Activated CD8-positive, alpha-beta memory T cell treated with anti-CD3 and anti-CD28 coated beads for 48 hours (primary cell): ENCODE results near the gene TMEM233.
"Not testable (repeated sequence)": the region's sequence is repeated elsewhere in the genome, so short reads cannot be mapped to it uniquely, and the experiment has no call there.

ENCODE experiments used
- DNase-seq, 3 experiments: peaks; one replicate each; pipeline ENCODE4 v3.0.0-alpha.2; 2020; ENCODE audit warnings: low read depth in 2 of 3, low spot score in 2 of 3

Gene TMEM233

GRCh38 chr12:119603767-119604166 is 10.2 kb downstream of the TMEM233 start:
- no peak for DNase-seq

DNA sequence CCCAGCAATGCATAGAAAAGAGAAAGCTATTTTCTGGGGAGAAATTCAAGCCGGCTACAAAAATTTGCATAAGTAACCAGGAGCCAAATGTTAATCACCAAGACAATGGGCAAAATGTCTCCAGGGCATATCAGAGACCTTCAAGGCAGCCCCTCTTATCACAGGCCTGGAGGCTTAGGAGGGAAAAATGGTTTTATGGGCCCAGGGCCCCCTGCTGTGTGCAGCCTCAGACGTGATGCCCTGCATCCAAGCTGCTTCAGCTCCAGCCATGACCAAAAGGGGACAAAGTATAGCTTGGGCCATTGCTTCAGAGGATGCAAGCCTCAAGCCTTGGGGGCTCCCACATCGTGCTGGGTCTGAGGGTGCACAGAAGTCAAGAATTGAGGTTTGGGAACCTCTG is 15.8 kb downstream of the TMEM233 start:
- DNase-seq = no peak

GRCh38 chr12:119613319-119613936 is 19.9 kb downstream of the TMEM233 start:
- DNase-seq = no peak

- DNase-seq = no peak
Observed at GRCh38 chr12:119614705-119615104, 21.1 kb downstream of the TMEM233 start.

- no peak for DNase-seq
Observed at GRCh38 chr12:119615518-119616475, 22.2 kb downstream of the TMEM233 start.

GRCh38 chr12:119618328-119618896 is 24.8 kb downstream of the TMEM233 start:
- DNase-seq = not testable (repeated sequence)

- DNase-seq = no peak
Observed at GRCh38 chr12:119620490-119620889, 26.9 kb downstream of the TMEM233 start.

DNA sequence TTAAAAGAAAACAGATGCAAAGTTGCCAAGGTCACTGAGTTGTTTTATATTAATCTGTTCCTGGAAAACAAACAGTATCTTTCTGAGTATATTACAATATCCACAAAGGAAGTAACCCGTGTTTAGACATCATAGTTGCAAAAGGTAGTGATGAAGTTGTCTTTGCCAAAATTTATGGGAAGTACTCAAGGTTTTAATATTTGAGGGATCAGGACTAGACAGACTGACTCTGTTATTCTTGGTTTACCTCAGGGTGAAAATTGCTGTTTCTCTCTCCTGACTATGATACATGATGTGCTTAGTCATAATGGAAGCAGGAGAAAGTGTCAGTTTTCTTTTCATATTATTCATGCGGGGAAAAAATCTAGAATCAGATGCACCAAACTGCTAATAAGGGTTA is 28.3 kb downstream of the TMEM233 start:
- DNase-seq = no peak

GRCh38 chr12:119624966-119625365 is 31.4 kb downstream of the TMEM233 start:
- DNase-seq = no peak

DNA sequence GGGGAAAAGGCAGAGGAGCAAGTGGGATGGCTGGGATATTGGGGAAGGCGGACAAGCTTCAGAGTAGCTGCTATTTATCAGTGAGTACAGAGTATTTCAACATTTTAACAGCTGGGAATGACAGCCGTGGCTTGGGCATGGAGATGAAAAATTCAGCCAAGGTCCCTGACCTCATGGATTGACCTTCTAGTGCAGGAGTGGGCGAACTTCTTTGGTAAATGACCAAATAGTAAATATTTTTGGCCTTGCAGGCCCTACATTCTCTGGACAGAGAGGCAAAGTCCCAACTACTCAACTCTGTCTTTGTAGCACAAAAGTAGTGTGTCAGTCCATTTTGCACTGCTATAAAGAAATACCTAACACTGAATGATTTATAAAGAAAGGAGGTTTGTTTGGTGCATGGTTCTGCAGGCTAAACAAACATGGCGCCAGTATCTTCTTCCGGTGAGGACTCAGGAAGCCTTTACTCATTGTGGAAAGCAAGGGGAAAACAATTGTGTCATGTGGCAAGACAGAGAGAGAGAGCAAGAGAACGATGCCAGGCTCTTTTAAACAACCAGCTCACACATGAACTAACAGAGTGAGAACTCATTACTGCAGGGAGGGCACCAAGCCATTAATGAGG is 33.6 kb downstream of the TMEM233 start:
- no peak for DNase-seq

- no peak for DNase-seq
Observed at GRCh38 chr12:119627686-119628085, 34.1 kb downstream of the TMEM233 start.

GRCh38 chr12:119630223-119630780 is 36.7 kb downstream of the TMEM233 start:
- no peak for DNase-seq

GRCh38 chr12:119630962-119631550 is 37.5 kb downstream of the TMEM233 start:
- DNase-seq = no peak

DNA sequence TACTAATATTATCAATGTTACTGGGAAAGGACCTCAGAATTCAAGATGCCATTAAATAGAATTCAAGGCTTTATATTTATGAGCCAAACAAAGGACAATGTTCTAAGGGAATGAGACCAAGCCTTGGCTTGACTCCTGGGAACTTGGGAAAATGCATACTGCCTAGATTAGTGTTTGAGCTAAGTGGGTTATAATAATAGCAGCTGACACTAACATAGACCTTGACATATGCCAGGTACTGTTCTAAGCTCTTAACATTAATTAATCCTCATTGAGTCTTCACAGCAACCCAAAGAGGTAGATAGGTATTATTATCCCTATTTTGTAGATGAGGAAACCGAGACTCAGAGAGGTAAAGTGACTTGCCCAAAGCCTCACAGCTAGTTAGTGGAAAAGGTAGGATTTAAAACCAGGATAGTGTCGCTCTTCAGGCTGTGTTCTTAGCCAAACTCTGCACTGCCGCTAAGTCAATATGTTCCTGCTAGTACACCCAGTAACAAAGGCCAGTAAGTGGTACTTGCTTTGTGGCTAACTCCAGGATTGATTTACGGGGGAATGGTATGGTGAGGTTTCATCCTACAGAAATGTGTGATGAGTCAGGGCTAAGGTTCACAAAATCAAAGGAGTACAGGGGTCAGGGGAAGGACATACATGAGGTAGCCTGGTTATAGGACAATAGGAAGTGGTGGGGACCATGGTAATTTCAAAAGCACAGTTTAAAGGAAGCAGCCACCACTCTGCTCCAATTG is 38.5 kb downstream of the TMEM233 start:
- no peak for DNase-seq

DNA sequence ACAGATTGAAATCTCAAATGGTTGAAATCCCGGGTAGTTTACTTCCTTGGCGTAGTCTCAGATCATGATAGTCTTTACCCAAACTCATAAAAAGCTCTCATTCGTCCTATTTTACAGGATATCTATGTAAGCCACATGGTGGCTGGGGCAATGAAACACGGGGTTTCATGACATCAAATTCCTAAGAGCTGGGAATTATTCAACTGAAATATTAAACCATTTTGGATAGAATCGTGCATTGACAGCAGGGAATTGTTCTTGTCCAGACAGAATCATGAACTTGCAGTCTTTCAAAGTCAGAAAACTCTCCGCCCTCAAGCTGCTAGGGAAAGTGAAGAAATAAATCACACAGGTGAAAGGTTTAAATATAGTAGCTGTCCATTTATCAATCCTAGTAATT is 41.2 kb downstream of the TMEM233 start:
- DNase-seq = no peak

DNA sequence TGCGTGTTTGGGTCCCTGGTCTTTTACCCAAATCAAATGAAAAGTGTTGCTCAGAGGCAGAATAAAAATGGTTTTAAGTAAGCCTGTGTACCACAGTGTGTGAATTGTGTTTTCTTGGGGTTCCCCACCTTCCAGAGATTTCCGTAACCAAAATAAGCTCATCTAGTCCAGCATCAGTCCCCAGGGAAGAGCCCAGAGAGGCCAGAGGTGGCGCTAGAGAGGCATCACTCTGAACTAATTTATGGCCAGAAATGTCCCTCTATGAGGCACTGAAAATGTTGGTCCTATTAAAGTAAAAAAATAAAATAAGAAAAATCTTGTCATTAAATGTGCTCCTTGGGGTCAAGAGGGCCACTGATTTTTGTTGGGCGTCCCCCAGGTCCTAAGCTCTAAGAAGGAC is 49.4 kb downstream of the TMEM233 start:
- DNase-seq = no peak

DNA sequence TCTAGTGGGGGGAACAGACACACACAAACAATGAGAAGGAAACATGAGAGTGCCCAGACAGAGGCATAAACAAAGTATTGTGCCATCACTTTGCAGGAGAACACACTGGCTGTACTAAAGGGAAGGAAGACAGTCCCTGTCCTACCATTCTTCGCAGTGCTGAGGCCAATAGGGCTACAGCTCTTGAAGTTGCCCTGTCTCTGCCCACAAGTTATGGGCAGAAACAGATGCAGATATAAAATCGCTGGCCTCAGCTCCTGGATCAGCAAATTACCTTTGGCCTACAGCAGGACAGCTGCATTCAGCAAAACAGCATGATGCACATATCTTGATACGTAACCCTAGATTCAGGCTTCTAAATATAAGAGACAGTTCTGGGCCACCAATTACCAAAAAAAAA is 51.4 kb downstream of the TMEM233 start:
- no peak for DNase-seq

GRCh38 chr12:119645535-119646059 is 52.0 kb downstream of the TMEM233 start:
- DNase-seq = no peak

DNA sequence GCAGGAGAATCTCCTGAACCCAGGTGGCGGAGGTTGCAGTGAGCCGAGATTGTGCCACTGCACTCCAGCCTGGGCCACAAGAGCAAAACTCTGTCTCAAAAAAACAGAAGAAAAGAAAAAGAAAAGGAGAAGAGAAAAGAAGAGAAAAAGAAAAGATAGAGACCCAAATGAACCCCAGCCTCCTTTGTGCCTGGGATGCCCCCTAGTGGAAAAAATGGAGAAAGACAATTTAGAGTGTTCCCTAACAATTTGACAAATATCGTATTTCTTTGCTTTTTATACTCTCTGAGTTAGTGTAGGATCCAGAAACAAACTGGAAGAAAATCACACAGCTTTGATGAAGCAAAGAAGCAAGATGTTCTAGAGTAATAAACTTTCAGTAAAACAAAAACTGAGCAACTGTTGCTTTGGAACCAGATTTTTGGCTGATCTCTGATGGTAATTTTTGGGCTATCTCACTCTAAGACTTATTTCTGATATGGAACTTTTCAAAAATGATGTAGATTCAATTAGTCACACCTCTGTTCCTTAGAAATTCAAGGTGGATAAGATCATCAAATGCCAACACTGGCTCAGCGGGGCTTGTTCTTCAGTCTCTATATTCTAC is 55.7 kb downstream of the TMEM233 start:
- DNase-seq = no peak

DNA sequence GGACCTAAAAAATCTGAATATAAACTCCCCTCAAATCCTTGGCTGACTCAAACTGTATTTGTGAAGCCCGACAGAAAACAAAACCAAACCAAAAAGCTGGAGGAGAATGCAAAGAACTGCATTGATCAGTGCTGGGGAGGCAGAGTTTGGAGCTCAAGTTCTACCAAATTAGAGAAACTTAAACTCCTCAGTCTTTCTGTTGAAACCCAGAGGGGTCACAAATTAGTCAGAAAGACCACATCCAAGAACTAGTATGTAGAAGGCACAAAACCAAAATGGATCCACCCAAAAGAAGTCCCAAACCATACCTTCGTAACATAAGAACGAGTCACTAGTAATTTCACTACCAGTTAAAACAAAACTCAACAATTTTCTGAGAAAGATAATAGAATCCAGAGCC is 59.1 kb downstream of the TMEM233 start:
- DNase-seq = no peak
